BJ (cell line): ENCODE data around the gene BTBD16. TPM values are rescaled to one million over a fixed set of nuclear protein-coding genes. Genes with fewer than 3 reads are reported as not detected.

Experiments used
- CTCF ChIA-PET: fragments of 350-600 bp; formaldehyde crosslinking; extraction: SDS; loops from one replicate; lab custom pipeline; 2021; ENCODE audit warnings: antibody characterized with exemption, inconsistent platforms; lab: Yijun Ruan, JAX
- POLR2A ChIA-PET: fragments of 300-600 bp; sonication (Branson Sonifier 250); formaldehyde crosslinking; extraction: SDS; loops from one replicate; lab custom pipeline; 2021; ENCODE audit warnings: antibody characterized with exemption; lab: Charles Lee
- DNase-seq: peaks from one replicate; pipeline ENCODE4 v3.0.0-alpha.2; 2011; ENCODE audit warnings: low read depth
- H3K27me3 ChIP-seq: 2 replicates; pipeline ENCODE4 v1.6.0; 2011; ENCODE audit warnings: low read length; ENCODE audit not compliant: control insufficient read depth, insufficient read depth
- H3K36me3 ChIP-seq: 2 replicates; pipeline ENCODE4 v1.5.1; 2011; ENCODE audit warnings: low read length; ENCODE audit not compliant: control insufficient read depth, insufficient read depth
- H3K4me3 ChIP-seq: 2 replicates; pipeline ENCODE4 v1.5.1; 2011; ENCODE audit warnings: low read depth, mild to moderate bottlenecking, control low read depth, low read length
- CTCF ChIP-seq: IDR thresholded peaks from 2 replicates; pipeline ENCODE4 v1.5.1; 2011; ENCODE audit warnings: low read depth, mild to moderate bottlenecking, control low read depth, inconsistent platforms, low read length, moderate library complexity; ENCODE audit not compliant: insufficient read depth
- polyA plus RNA-seq: library from polyadenylated mRNA; depleted of rRNA; stranded (reverse); fragments of >200 nt; gene quantifications from 2 replicates; pipeline ENCODE4 v1.2.3, GENCODE V29; 2011

The BTBD16 gene
- polyA plus RNA-seq, 1 experiment: not detected

GRCh38 chr10:122326806-122327205 is 55.7 kb downstream of the BTBD16 start:
- no peak for DNase-seq
- ChIA-PET CTCF (interaction anchor here (0.7 to 2.0 kb wide), 4 partner anchors 15 to 52 kb away, joined by 3 to 6 read pairs (median 3); no protein-coding TSS in a partner anchor), POLR2A (no interaction called here)
- Histone ChIP-seq H3K36me3 (no peaks in the 10 kb centered on the region), H3K27me3 (peaks cover 7% of the 10 kb centered on the region), H3K4me3 (no peak overlapping the region)
- no peak for TF ChIP-seq CTCF

- ChIA-PET POLR2A (no interaction called here), CTCF (interaction anchor here (0.7 to 2.0 kb wide), 6 partner anchors 13 to 238 kb away, joined by 3 to 6 read pairs (median 3); no protein-coding TSS in a partner anchor)
- no peak for TF ChIP-seq CTCF
- no peak for DNase-seq
- H3K4me3 ChIP-seq: no peak overlapping the region
- H3K27me3 ChIP-seq: peaks cover 7% of the 10 kb centered on the region
- H3K36me3 ChIP-seq: no peaks in the 10 kb centered on the region
These were observed 56.4 kb downstream of the BTBD16 start for GRCh38 chr10:122327237-122328206.

GRCh38 chr10:122328676-122329075 is 57.6 kb downstream of the BTBD16 start:
- POLR2A ChIA-PET: no interaction called here
- no peak for DNase-seq
- no peak overlapping the region for H3K4me3 ChIP-seq
- CTCF ChIA-PET: interaction anchor here (0.9 to 2.0 kb wide), 4 partner anchors 11 to 105 kb away, joined by 3 to 6 read pairs (median 4); no protein-coding TSS in a partner anchor
- no peak for TF ChIP-seq CTCF
- H3K36me3 ChIP-seq: no peaks in the 10 kb centered on the region
- H3K27me3 ChIP-seq: peaks cover 4% of the 10 kb centered on the region

- no peak for DNase-seq
- Histone ChIP-seq H3K27me3 (peaks cover 4% of the 10 kb centered on the region), H3K4me3 (no peak overlapping the region), H3K36me3 (no peaks in the 10 kb centered on the region)
- CTCF ChIA-PET: interaction anchor here (0.7 to 1.8 kb wide), 5 partner anchors 10 to 106 kb away, joined by 3 to 5 read pairs (median 4); no protein-coding TSS in a partner anchor
- no peak for TF ChIP-seq CTCF
- POLR2A ChIA-PET: no interaction called here
These were observed 58.3 kb downstream of the BTBD16 start for GRCh38 chr10:122329416-122329815.

GRCh38 chr10:122331100-122331499 is 60.0 kb downstream of the BTBD16 start:
- POLR2A ChIA-PET: no interaction called here
- CTCF ChIA-PET: interaction anchor here (1.8 kb wide), 1 partner anchor 12 kb away, joined by 5 read pairs; no protein-coding TSS in a partner anchor

More at GRCh38 chr10:122331100-122331499, 60.0 kb downstream of the BTBD16 start:
- H3K4me3 ChIP-seq: no peak overlapping the region
- H3K36me3 ChIP-seq: no peaks in the 10 kb centered on the region
- TF ChIP-seq CTCF: no peak
- peaks cover 4% of the 10 kb centered on the region for H3K27me3 ChIP-seq
- DNase-seq: no peak
